Fibroblast of lung (primary cell): ENCODE results near the gene KCNG2. TPM values are rescaled to one million over a fixed set of nuclear protein-coding genes. Genes with fewer than 3 reads are reported as not detected.

Source experiments
- DNase-seq, 2 donors: peaks; one replicate each; pipeline versions ENCODE4 v3.0.0 to v3.0.0-alpha.2; 2010; ENCODE audit warnings: low read depth in 2 of 2
- H2AFZ ChIP-seq: 2 replicates; pipeline ENCODE4 v1.5.1; 2012; ENCODE audit warnings: low read length, control low read depth, inconsistent platforms
- H3K27ac ChIP-seq: 2 replicates; pipeline ENCODE4 v1.5.1; 2011; ENCODE audit warnings: low read length, control low read depth; ENCODE audit not compliant: insufficient read depth
- H3K27me3 ChIP-seq: 2 replicates; pipeline ENCODE4 v1.5.1; 2011; ENCODE audit warnings: mild to moderate bottlenecking, low read length; ENCODE audit not compliant: control insufficient read depth, insufficient read depth
- H3K36me3 ChIP-seq: 2 replicates; pipeline ENCODE4 v1.5.1; 2011; ENCODE audit warnings: low read length; ENCODE audit not compliant: control insufficient read depth, insufficient read depth
- H3K4me1 ChIP-seq: 2 replicates; pipeline ENCODE4 v1.5.1; 2011; ENCODE audit warnings: low read length; ENCODE audit not compliant: control insufficient read depth, insufficient read depth; ENCODE audit errors: extremely low read depth
- H3K4me2 ChIP-seq: 2 replicates; pipeline ENCODE4 v1.5.1; 2011; ENCODE audit warnings: low read length, control low read depth; ENCODE audit not compliant: insufficient read depth; ENCODE audit errors: extremely low read depth
- H3K4me3 ChIP-seq, 4 experiments: fragments of 200-600 bp in 1 of 4; sonication (generic) in 1 of 4; replicated peaks in 1 of 4; 2 replicates each; pipeline ENCODE4 v1.5.1; 2011 to 2016; ENCODE audit warnings: low read length in 4 of 4, low read depth in 3 of 4, mild to moderate bottlenecking in 3 of 4, control low read depth in 2 of 4, inconsistent platforms in 1 of 4, mixed read lengths in 1 of 4; ENCODE audit not compliant: insufficient read depth in 1 of 4; ENCODE audit errors: control extremely low read depth in 1 of 4
- H3K79me2 ChIP-seq: 2 replicates; pipeline ENCODE4 v1.5.1; 2012; ENCODE audit warnings: mild to moderate bottlenecking, low read length, inconsistent platforms; ENCODE audit not compliant: control insufficient read depth, insufficient read depth
- H3K9ac ChIP-seq: 2 replicates; pipeline ENCODE4 v1.5.1; 2011; ENCODE audit warnings: mild to moderate bottlenecking, low read length, control low read depth; ENCODE audit not compliant: insufficient read depth
- H3K9me3 ChIP-seq: 2 replicates; pipeline ENCODE4 v1.5.1; 2012; ENCODE audit warnings: low read depth, low read length; ENCODE audit not compliant: control insufficient read depth, insufficient read depth
- H4K20me1 ChIP-seq: 2 replicates; pipeline ENCODE4 v1.5.1; 2011; ENCODE audit warnings: low read length; ENCODE audit not compliant: control insufficient read depth, insufficient read depth; ENCODE audit errors: extremely low read depth
- EZH2 ChIP-seq: IDR thresholded peaks from 2 replicates; pipeline ENCODE4 v1.5.1; 2012; ENCODE audit warnings: low read length, control low read depth, mild to moderate bottlenecking; ENCODE audit errors: missing control alignments
- polyA plus RNA-seq, 2 donors: library from polyadenylated mRNA; depleted of rRNA in 1 of 2; stranded (reverse) in 1 of 2; unstranded in 1 of 2; fragments of >200 nt; gene quantifications; 2 replicates each; pipeline ENCODE4 v1.2.1, GENCODE V29; 2011 to 2012; ENCODE audit warnings: missing spikeins in 1 of 2
- total RNA-seq: library from RNA; depleted of rRNA; stranded (reverse); fragments of >200 nt; gene quantifications from 2 replicates; pipeline ENCODE4 v1.2.1, GENCODE V29; 2014
- TF ChIP-seq, protein P1 (sequence below), 2 donors: IDR thresholded peaks in 1 of 2; conservative IDR thresholded peaks in 1 of 2; 1 replicate in 1 of 2; 2 replicates in 1 of 2; pipeline ENCODE4 v1.5.1; 2011 to 2012; ENCODE audit warnings: low read length in 2 of 2, control low read depth in 1 of 2, inconsistent platforms in 1 of 2, low read depth in 1 of 2, mild to moderate bottlenecking in 1 of 2

KCNG2 gene
- total and polyA plus RNA-seq, 2 donors (not counting 1 experiment from before 2014, with no cell fraction given) = 0.42 to 10.1 TPM

- H3K27ac ChIP-seq = no peak overlapping the region
- H3K4me2 ChIP-seq = no peak overlapping the region
- H3K9me3 ChIP-seq = no peaks in the 10 kb centered on the region
- H2AFZ ChIP-seq = no peak overlapping the region
- no peaks in the 10 kb centered on the region for H3K36me3 ChIP-seq
- no peaks in the 10 kb centered on the region for H4K20me1 ChIP-seq
- TF ChIP-seq EZH2 = peak; percentile 36
- TF ChIP-seq, protein P1, sequence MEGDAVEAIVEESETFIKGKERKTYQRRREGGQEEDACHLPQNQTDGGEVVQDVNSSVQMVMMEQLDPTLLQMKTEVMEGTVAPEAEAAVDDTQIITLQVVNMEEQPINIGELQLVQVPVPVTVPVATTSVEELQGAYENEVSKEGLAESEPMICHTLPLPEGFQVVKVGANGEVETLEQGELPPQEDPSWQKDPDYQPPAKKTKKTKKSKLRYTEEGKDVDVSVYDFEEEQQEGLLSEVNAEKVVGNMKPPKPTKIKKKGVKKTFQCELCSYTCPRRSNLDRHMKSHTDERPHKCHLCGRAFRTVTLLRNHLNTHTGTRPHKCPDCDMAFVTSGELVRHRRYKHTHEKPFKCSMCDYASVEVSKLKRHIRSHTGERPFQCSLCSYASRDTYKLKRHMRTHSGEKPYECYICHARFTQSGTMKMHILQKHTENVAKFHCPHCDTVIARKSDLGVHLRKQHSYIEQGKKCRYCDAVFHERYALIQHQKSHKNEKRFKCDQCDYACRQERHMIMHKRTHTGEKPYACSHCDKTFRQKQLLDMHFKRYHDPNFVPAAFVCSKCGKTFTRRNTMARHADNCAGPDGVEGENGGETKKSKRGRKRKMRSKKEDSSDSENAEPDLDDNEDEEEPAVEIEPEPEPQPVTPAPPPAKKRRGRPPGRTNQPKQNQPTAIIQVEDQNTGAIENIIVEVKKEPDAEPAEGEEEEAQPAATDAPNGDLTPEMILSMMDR (conservative IDR thresholded peaks at IDR 0.05 in 1 of 2, IDR thresholded peaks at IDR 0.05 in 1 of 2; ENCODE audit: low read depth in 1 of 2, low read length in 2 of 2) = no peak
- H3K4me3 ChIP-seq = no peak overlapping the region
- no peak for DNase-seq
- H3K9ac ChIP-seq = no peak overlapping the region
- no peaks in the 10 kb centered on the region for H3K79me2 ChIP-seq
- H3K4me1 ChIP-seq = peaks cover 13% of the 10 kb centered on the region
- H3K27me3 ChIP-seq = peaks cover 20% of the 10 kb centered on the region
These were observed 10.2 kb upstream of the KCNG2 start for GRCh38 chr18:79787527-79787864.

DNA sequence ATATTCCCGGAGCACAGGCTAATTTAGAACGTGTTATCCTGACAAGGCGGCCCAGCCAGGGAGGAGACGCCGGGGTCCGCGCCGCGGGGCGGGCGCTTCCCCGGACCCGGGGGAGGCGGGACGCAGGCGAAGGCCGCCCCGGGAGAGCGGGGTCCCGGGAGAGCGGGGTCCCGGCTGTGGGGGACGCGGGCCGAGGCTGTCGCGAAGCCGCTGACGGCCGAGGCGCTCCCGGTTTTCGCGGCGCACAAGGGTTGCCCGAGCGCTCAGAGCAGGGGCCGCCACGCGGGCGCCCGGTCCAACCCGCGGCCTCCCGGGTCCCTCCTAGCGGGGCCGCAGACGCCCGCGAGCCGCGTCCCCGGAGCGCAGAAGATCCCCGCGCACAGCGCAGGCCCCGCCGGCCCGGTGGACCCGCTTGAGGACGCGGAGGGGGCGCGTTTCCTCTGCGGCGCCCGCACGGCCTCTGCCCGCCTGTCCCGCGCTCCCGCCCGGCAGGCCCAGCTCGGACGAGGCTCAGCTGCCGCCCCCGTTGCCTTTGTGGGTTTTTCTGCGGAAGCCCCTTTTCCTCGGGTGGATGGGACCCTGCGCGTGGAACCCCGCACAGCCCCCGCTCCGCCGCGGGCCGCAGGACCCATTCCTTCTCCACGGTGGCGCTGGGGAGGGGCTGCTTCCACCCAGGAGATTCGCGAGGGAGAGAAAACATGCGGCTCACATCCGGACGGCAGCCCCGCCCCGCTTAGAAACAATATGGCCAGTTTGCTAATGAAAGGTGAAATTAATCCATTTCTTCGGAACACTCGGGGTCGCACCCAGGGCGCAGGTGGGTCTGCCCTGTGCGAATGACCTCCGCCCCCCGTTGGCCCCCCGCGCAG, 9.6 kb upstream of the KCNG2 start:
- H3K9me3 ChIP-seq = no peaks in the 10 kb centered on the region
- TF ChIP-seq EZH2 = peak; percentile 55
- TF ChIP-seq, protein P1 (conservative IDR thresholded peaks at IDR 0.05 in 1 of 2, IDR thresholded peaks at IDR 0.05 in 1 of 2; ENCODE audit: low read depth in 1 of 2, low read length in 2 of 2) = no peak
- H4K20me1 ChIP-seq = no peaks in the 10 kb centered on the region
- DNase-seq = peak in 1 of 2 donors; percentile 22
- H3K79me2 ChIP-seq = no peaks in the 10 kb centered on the region
- H3K27me3 ChIP-seq = peaks cover 20% of the 10 kb centered on the region
- H3K27ac ChIP-seq = no peak overlapping the region
- H3K36me3 ChIP-seq = no peaks in the 10 kb centered on the region
- peak overlapping the region; percentile 50 for H3K9ac ChIP-seq
- peak overlapping the region; percentile 44 for H3K4me2 ChIP-seq
- peak overlapping the region in 1 of 4 experiments; percentile 22 for H3K4me3 ChIP-seq
- peaks cover 13% of the 10 kb centered on the region for H3K4me1 ChIP-seq
- peak overlapping the region; percentile 5 for H2AFZ ChIP-seq

DNA sequence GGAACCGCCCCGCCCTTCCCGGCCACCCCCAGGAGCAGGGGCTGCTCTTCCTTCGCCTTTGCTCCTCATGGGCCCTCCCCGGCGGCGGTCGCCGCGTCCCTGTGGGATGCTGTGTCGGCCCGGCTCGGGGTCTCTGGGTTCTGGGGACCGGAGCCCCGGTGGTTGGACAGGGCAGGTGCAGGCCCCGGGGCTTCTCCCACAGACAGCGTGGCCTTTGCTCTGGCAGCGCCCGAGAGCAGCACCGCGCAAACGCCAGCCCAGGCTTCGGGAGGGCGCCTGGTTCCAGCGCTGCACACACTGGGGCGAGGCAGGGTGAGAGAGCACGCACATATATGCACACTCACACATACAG, 9.0 kb upstream of the KCNG2 start:
- no peak overlapping the region for H2AFZ ChIP-seq
- no peak overlapping the region for H3K27ac ChIP-seq
- no peak for DNase-seq
- no peaks in the 10 kb centered on the region for H3K9me3 ChIP-seq
- no peak overlapping the region for H3K4me2 ChIP-seq
- no peak overlapping the region for H3K4me3 ChIP-seq
- no peaks in the 10 kb centered on the region for H3K36me3 ChIP-seq
- H3K9ac ChIP-seq = no peak overlapping the region
- H3K27me3 ChIP-seq = peaks cover 20% of the 10 kb centered on the region
- H3K79me2 ChIP-seq = no peaks in the 10 kb centered on the region
- peaks cover 13% of the 10 kb centered on the region for H3K4me1 ChIP-seq
- no peaks in the 10 kb centered on the region for H4K20me1 ChIP-seq
- no peak for TF ChIP-seq EZH2
- TF ChIP-seq, protein P1 (conservative IDR thresholded peaks at IDR 0.05 in 1 of 2, IDR thresholded peaks at IDR 0.05 in 1 of 2; ENCODE audit: low read depth in 1 of 2, low read length in 2 of 2) = no peak
